Testis (tissue), 3 donors: ENCODE measurements around the gene NT5M. TPM values are rescaled to one million over a fixed set of nuclear protein-coding genes. Genes with fewer than 3 reads are reported as not detected.

Experiments used
- DNase-seq: peaks from one replicate; pipeline ENCODE4 v3.0.0-alpha.2; 2019
- H3K27ac ChIP-seq, 2 donors: fragments of 200-600 bp; sonication (generic); one replicate each; pipeline ENCODE4 v1.5.1; 2019
- H3K27me3 ChIP-seq: fragments of 200-600 bp; sonication (generic); one replicate; pipeline ENCODE4 v1.5.1; 2019
- H3K36me3 ChIP-seq: fragments of 200-600 bp; sonication (generic); one replicate; pipeline ENCODE4 v1.5.1; 2017; ENCODE audit warnings: low read depth; ENCODE audit errors: missing control alignments
- H3K4me1 ChIP-seq: fragments of 200-600 bp; sonication (generic); one replicate; pipeline ENCODE4 v1.5.1; 2019
- H3K4me3 ChIP-seq, 2 donors: fragments of 200-600 bp; sonication (generic); one replicate each; pipeline ENCODE4 v1.5.1; 2017 to 2019
- H3K9me3 ChIP-seq: fragments of 200-600 bp; sonication (generic); one replicate; pipeline ENCODE4 v1.5.1; 2017
- CTCF ChIP-seq, 3 experiments: fragments of 450-650 bp in 2 of 3; fragments of 200-600 bp in 1 of 3; sonication (generic) in 1 of 3; IDR thresholded peaks; one replicate each; pipeline ENCODE4 v1.5.1; 2016 to 2019; ENCODE audit warnings: antibody characterized with exemption in 3 of 3, mild to moderate bottlenecking in 2 of 3, moderate library complexity in 1 of 3
- POLR2A ChIP-seq: fragments of 450-650 bp; IDR thresholded peaks from one replicate; pipeline ENCODE4 v1.6.1; 2017; ENCODE audit warnings: antibody characterized with exemption, mild to moderate bottlenecking, moderate library complexity
- WGBS, 2 donors: methylation state at CpG; one replicate each; pipeline ENCODE4 v1.1.5; 2018; 5-methylcytosine and 5-hydroxymethylcytosine counted together
- intact Hi-C: fragments of 100-400 bp; cut with DNase I; formaldehyde crosslinking; loops from one replicate; pipeline ENCODE4 v1.15.1; 2023; ENCODE audit warnings: low total_unique reads
- polyA plus RNA-seq: library from polyadenylated mRNA; stranded (reverse); fragments of 350-450 nt; fragmentation: Illumina TruSeq; extraction: RNeasy Lipid Tissue Mini Kit (QIAGEN cat#74804); gene quantifications from one replicate; pipeline ENCODE4 v1.2.3, GENCODE V29; 2014; ENCODE audit warnings: low read depth, low replicate concordance; ENCODE audit not compliant: insufficient read depth
- total RNA-seq, 2 donors: library from RNA; depleted of rRNA; stranded (reverse); fragments of >200 nt; gene quantifications; one replicate each; pipeline ENCODE4 v1.2.3, GENCODE V29; 2016

NT5M gene
- total and polyA plus RNA-seq, 3 donors from 2014 or later, result 26.1 to 47.5 (median 33.5) TPM

DNA sequence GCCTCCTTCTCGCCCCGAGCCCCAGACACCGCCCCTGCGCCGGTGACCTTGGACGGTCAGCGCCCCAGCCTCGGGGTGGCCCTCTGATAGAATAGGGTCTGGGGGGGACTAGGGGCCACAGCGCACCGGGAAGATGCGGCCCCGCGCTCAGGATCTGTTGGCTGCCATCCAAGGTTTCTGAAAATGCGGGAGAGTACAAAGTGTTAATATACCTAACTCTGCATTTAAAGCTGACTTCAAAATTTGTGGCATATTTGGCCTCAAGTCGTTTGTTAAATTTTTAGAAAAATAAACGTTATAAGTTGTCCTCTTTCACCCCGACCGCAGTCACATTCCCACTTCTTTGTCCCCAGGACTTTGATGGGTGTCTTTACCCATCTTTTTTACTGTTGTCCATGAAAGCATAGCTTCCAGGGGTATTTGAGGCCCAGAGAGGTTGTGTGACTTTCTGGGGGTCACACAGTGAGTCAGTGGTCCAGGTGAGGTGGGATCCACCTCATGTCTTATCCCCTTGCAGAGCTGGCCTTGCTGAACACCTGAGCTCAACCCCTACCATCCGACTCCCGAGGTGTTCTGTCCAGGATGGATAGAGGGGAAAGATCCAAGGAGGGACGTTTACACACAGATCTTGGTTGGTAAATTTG, 796 bp downstream of the NT5M start:
- H3K27ac ChIP-seq, result peak overlapping the region; percentile 41 to 77
- intact Hi-C loops, result no loop called here
- H3K4me3 ChIP-seq, result peak overlapping the region; percentile 69
- no peaks in the 10 kb centered on the region for H3K36me3 ChIP-seq
- H3K4me1 ChIP-seq, result peaks cover 6% of the 10 kb centered on the region
- WGBS, 2 donors, result 16% methylated on average over 18 to 19 of the region's 21 CpGs
- H3K27me3 ChIP-seq, result no peaks in the 10 kb centered on the region
- no peaks in the 10 kb centered on the region for H3K9me3 ChIP-seq
- TF ChIP-seq POLR2A (no peak), CTCF (IDR thresholded peaks at IDR 0.05) (no peak)
- no peak for DNase-seq

DNA sequence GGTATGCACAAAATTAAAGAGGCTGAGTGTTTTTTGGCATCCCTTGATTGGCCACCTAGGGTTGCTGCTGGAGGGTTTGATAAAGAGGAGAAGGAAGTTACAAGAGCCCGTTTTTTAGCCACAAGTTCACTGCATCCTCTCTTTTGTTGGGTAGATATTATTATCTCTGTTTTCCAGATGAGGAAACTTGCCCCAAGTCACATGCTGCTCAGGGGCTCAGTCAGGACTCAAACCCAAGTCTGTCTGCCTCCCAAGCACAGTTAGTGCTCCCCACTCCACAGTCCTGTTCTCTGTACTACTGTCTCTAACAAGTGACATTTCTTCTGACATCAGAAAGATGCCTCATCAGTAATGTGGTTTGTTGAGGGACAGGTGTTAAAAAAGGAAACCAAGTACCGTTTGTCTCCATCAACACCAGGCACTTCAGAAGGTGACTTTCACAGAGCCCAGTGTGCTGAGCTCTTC, 1.4 kb downstream of the NT5M start:
- H3K4me3 ChIP-seq, result no peak overlapping the region

GRCh38 chr17:17305281-17305801, 2.2 kb downstream of the NT5M start:
- peaks cover 6% of the 10 kb centered on the region for H3K4me1 ChIP-seq
- WGBS, 2 donors, result 45 to 48% methylated on average over 6 to 8 of the region's 8 CpGs
- peak; percentile 46 for DNase-seq
- no peak for TF ChIP-seq CTCF (IDR thresholded peaks at IDR 0.05)
- no peak for TF ChIP-seq POLR2A
- no peak overlapping the region for H3K27ac ChIP-seq
- H3K27me3 ChIP-seq, result no peaks in the 10 kb centered on the region
- no peaks in the 10 kb centered on the region for H3K36me3 ChIP-seq
- H3K4me3 ChIP-seq, result no peak overlapping the region
- intact Hi-C loops, result no loop called here
- H3K9me3 ChIP-seq, result no peaks in the 10 kb centered on the region

More for the DNA sequence above, 1.4 kb downstream of the NT5M start:
- intact Hi-C loops, result no loop called here
- Histone ChIP-seq H3K4me1 (peaks cover 6% of the 10 kb centered on the region), H3K9me3 (no peaks in the 10 kb centered on the region), H3K27ac (no peak overlapping the region), H3K27me3 (no peaks in the 10 kb centered on the region), H3K36me3 (no peaks in the 10 kb centered on the region)
- DNase-seq, result no peak
- WGBS, 2 donors, result 26 to 42% methylated on average over 2 of the region's 2 CpGs
- no peak for TF ChIP-seq CTCF (IDR thresholded peaks at IDR 0.05)
- TF ChIP-seq POLR2A, result no peak

DNA sequence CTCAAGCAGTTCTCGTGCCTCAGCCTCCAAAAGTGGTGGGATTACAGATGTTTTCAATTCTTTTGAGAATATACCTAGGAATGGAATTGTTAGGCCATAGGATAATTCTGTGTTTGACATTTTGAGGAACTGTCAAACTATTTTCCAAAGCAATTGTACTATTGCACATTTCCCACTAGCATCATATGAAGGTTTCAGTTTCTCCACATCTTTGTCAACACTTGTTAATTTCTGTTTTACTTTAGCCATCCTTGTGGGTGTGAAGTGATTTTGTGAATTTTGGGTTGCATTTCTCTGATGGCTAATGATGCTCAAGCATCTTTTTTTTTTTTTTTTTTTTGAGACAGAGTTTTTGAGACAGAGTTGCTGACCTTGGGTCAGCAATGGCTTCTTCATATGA, 6.2 kb downstream of the NT5M start:
- 100% methylated on average over 1 of the region's 1 CpG for WGBS, 2 donors
- H3K36me3 ChIP-seq, result no peaks in the 10 kb centered on the region
- H3K27ac ChIP-seq, result no peak overlapping the region
- no peak for DNase-seq
- intact Hi-C loops, result no loop called here
- no peaks in the 10 kb centered on the region for H3K27me3 ChIP-seq
- TF ChIP-seq CTCF (IDR thresholded peaks at IDR 0.05) (no peak), POLR2A (no peak)
- no peak overlapping the region for H3K4me3 ChIP-seq
- no peaks in the 10 kb centered on the region for H3K9me3 ChIP-seq
- peaks cover 2% of the 10 kb centered on the region for H3K4me1 ChIP-seq
